Measurements from ENCODE around the gene SLC5A9.
"Not testable (repeated sequence)": the region's sequence is repeated elsewhere in the genome, so short reads cannot be mapped to it uniquely, and the experiment has no call there.

SLC5A9 gene

DNA sequence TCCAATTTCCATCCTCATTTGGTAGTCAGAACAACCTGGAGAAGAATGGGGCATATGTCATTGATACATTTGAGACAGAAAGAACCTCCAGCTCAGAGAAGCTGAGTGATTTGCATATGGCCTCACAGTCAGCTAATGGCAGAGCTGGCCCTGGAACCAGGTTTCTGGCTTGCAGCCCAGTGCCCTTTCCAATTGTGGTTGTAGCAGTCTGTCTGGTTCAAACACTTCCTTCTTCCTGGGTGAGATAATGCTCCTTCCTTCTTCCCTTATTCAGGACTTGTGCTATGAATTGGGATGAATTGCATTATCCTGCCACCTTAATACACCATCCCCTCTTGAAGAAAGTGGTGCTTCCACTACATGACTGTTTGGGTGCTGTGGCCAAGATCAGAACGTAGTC is 24.2 kb downstream of the SLC5A9 start:
- peak; percentile 37 to 58 (median 56) for DNase-seq

- no peak for DNase-seq
Observed at GRCh38 chr1:48248356-48248755, 25.8 kb downstream of the SLC5A9 start.

- no peak for DNase-seq
Observed at GRCh38 chr1:48249868-48250267, 27.4 kb downstream of the SLC5A9 start.

- DNase-seq = no peak
Observed at GRCh38 chr1:48250572-48250971, 28.1 kb downstream of the SLC5A9 start.

DNA sequence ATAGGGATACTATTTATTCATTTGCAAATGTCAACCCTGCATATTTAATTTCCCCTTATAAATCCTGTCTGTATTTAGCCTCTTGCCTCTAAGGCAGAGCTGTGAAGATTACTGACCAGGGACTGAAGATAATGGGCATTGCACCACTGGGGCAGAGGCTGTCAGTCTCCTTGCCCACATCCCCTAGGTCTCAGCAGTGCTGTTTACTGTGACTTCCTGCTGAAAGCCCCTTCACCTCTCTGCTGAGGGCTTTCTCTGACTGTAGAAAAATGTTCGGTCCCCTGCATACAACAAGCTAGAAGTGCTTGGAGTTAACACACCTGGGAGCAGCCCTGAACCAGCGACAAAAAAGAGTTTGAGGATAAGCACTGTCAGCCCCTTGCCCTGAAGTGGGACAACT is 28.8 kb downstream of the SLC5A9 start:
- DNase-seq = no peak

- DNase-seq = no peak
Observed at GRCh38 chr1:48251821-48252220, 29.3 kb downstream of the SLC5A9 start.

GRCh38 chr1:48254254-48254653 is 31.7 kb downstream of the SLC5A9 start:
- no peak for DNase-seq

DNA sequence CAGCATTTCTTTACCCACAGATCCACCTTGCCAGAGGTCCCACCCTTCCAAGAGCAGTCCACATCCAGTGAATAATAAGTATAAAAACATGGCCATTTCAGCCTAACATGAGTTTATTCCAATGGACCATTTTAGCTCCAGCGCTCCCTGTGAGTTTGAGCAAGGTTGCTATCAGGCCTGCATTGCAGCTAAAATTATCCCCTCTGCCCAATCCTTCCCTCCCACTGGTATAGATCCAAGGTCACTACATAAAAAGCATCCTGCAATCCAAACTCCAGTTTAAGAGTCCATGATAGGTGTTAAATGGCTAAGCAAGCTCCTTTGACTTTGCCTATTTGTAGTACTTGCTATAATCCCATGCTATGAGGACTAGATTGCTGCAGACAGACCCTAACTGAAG is 35.6 kb downstream of the SLC5A9 start:
- no peak for DNase-seq

GRCh38 chr1:48261881-48262400 is 39.4 kb downstream of the SLC5A9 start:
- DNase-seq = no peak

DNA sequence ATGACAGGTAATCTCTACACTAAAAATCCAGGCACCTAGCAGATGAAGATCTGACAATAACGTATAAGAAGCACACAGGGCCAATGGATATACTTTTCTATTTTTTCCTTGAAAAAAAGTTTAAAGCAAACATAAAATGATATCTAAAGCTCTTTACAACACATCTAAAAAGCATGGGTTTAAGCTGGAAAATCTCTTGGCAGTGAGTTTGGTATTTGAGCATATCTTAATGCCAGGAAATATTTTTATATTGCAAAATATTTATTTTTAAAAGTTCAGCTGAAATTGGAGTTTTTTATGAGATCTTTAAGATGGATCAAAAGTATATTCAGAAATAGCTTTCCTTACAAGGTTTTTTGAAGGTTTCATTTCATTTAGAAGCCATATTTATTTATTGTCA is 40.5 kb downstream of the SLC5A9 start:
- no peak for DNase-seq

GRCh38 chr1:48266576-48266975 is 44.1 kb downstream of the SLC5A9 start:
- DNase-seq = no peak

DNA sequence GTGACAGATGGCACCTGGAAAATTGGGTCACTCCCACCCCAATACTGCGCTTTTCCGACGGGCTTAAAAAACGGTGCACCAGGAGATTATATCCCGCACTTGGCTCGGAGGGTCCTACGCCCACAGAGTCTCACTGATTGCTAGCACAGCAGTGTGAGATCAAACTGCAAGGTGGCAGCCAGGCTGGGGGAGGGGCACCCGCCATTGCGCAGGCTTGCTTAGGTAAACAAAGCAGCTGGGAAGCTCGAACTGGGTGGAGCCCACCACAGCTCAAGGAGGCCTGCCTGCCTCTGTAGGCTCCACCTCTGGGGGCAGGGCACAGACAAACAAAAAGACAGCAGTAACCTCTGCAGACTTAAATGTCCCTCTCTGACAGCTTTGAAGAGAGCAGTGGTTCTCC is 54.9 kb downstream of the SLC5A9 start:
- not testable (repeated sequence) for DNase-seq

DNA sequence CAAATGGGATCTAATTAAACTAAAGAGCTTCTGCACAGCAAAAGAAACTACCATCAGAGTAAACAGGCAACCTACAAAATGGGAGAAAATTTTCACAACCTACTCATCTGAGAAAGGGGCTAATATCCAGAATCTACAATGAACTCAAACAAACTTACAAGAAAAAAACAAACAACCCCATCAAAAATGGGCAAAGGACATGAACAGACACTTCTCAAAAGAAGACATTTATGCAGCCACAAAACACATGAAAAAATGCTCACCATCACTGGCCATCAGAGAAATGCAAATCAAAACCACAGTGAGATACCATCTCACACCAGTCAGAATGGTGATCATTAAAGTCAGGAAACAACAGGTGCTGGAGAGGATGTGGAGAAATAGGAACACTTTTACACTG is 59.8 kb downstream of the SLC5A9 start:
- not testable (repeated sequence) for DNase-seq

DNA sequence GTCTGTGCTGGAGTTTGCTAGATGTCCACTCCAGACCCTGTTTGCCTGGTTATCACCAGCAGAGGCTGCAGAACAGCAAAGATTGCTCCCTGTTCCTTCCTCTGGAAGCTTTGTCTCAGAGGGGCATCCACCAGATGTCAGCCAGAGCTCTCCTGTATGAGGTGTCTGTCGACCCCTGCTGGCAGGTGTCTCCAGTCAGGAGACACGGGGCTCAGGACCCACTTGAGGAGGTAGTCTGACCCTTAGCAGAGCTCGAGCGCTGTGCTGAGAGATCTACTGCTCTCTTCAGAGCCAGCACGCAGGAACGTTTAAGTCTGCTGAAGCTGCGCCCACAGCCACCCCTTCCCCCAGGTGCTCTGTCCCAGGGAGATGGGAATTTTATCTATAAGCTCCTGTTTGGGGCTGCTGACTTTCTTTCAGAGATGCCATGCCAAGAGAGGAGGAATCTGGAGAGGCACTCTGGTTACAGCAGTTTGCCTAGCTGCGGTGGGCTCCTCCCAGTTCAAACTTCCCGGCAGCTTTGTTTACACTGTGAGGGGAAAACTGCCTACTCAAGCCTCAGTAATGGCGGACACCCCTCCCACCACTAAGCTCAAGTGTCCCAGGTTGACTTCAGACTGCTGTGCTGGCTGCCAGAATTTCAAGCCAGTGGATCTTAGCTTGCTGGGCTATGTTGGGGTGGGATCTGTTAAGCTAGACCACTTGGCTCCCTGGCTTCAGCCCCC is 62.3 kb downstream of the SLC5A9 start:
- not testable (repeated sequence) for DNase-seq

DNA sequence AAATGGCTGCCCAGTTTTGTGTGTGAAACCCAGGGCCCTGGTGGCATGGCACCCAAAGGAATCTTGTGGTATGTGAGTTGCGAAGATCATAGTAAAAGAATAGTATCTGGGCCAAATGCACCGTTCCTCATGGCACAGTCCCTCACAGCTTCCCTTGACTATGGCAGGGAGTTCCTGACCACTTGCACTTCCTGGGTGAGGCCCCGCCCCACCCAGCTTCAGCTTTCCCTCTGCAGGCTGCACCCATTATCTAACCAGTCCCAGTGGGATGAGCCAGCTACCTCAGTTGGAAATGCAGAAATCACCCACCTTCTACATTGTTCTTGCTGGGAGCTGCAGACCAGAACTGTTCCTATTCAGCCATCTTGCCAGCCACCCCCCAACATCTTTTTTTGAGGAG is 63.0 kb downstream of the SLC5A9 start:
- peak in 1 of 3 donors; percentile 1 for DNase-seq

GRCh38 chr1:48291421-48291820 is 68.9 kb downstream of the SLC5A9 start:
- no peak for DNase-seq

- no peak for DNase-seq
Observed at GRCh38 chr1:48292706-48293105, 70.2 kb downstream of the SLC5A9 start.

DNA sequence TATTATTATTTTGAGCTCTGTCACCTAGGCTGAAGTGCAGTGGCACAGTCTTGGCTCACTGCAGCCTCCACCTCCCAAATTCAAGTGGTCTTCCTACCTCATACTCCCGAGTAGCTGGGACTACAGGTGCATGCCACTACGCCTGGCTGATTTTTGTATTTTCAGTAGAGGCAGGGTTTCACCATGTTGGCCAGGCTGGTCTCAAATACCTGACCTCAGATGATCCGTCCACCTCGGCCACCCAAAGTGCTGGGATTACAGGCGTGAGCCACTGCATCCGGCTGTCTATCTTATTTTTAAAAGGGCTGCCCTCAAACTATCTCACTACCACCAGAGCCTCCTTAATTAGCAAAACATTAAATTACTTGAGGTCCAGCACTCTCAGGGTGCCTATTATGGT is 71.6 kb downstream of the SLC5A9 start:
- not testable (repeated sequence) for DNase-seq

- DNase-seq = no peak
Observed at GRCh38 chr1:48294656-48295055, 72.1 kb downstream of the SLC5A9 start.

Measured in suppressor macrophage treated with lipopolysaccharide for 1 hour (primary cell).